ENCODE data around the gene SCLT1. TPM values are rescaled to one million over a fixed set of nuclear protein-coding genes. Genes with fewer than 3 reads are reported as not detected.

The SCLT1 gene
- total RNA-seq, 2 donors from 2014 or later, result 6.9 to 8.9 TPM

- TF ChIP-seq CTCF (IDR thresholded peaks at IDR 0.05), result no peak
- peaks cover 10% of the 10 kb centered on the region for H3K36me3 ChIP-seq
- H3K4me3 ChIP-seq, result no peak overlapping the region
- no peaks in the 10 kb centered on the region for H3K4me1 ChIP-seq
- no peaks in the 10 kb centered on the region for H3K9me3 ChIP-seq
- H3K27ac ChIP-seq, result no peak overlapping the region
- H3K27me3 ChIP-seq, result no peaks in the 10 kb centered on the region
- DNase-seq (ENCODE audit: low spot score), result no peak
Measured at GRCh38 chr4:128876200-128876599, 217.1 kb downstream of the SCLT1 start.

- Histone ChIP-seq H3K9me3 (no peaks in the 10 kb centered on the region), H3K27me3 (no peaks in the 10 kb centered on the region), H3K36me3 (peaks cover 49% of the 10 kb centered on the region), H3K4me3 (no peak overlapping the region), H3K4me1 (no peaks in the 10 kb centered on the region), H3K27ac (no peak overlapping the region)
- DNase-seq (ENCODE audit: low spot score), result no peak
- TF ChIP-seq CTCF (IDR thresholded peaks at IDR 0.05), result no peak
Measured at GRCh38 chr4:128871948-128872347, 221.4 kb downstream of the SCLT1 start.

- Histone ChIP-seq H3K4me3 (no peak overlapping the region), H3K9me3 (no peaks in the 10 kb centered on the region), H3K27ac (no peak overlapping the region), H3K36me3 (peaks cover 59% of the 10 kb centered on the region), H3K4me1 (no peaks in the 10 kb centered on the region), H3K27me3 (no peaks in the 10 kb centered on the region)
- no peak for DNase-seq (ENCODE audit: low spot score)
- no peak for TF ChIP-seq CTCF (IDR thresholded peaks at IDR 0.05)
Measured at GRCh38 chr4:128869776-128870509, 223.4 kb downstream of the SCLT1 start.

- DNase-seq (ENCODE audit: low spot score), result no peak
- no peak for TF ChIP-seq CTCF (IDR thresholded peaks at IDR 0.05)
- H3K27ac ChIP-seq, result no peak overlapping the region
- no peaks in the 10 kb centered on the region for H3K27me3 ChIP-seq
- H3K4me3 ChIP-seq, result no peak overlapping the region
- H3K4me1 ChIP-seq, result no peaks in the 10 kb centered on the region
- peaks cover 59% of the 10 kb centered on the region for H3K36me3 ChIP-seq
- no peaks in the 10 kb centered on the region for H3K9me3 ChIP-seq
Measured at GRCh38 chr4:128868758-128869157, 224.6 kb downstream of the SCLT1 start.

GRCh38 chr4:128866691-128867090, 226.6 kb downstream of the SCLT1 start:
- H3K27ac ChIP-seq, result no peak overlapping the region
- no peak for TF ChIP-seq CTCF (IDR thresholded peaks at IDR 0.05)
- H3K4me3 ChIP-seq, result no peak overlapping the region
- H3K9me3 ChIP-seq, result no peaks in the 10 kb centered on the region
- H3K27me3 ChIP-seq, result no peaks in the 10 kb centered on the region
- DNase-seq (ENCODE audit: low spot score), result no peak
- peaks cover 65% of the 10 kb centered on the region for H3K36me3 ChIP-seq
- peaks cover 0 to 12% of the 10 kb centered on the region in 2 donors for H3K4me1 ChIP-seq

GRCh38 chr4:128866269-128866668, 227.1 kb downstream of the SCLT1 start:
- DNase-seq (ENCODE audit: low spot score), result no peak
- H3K36me3 ChIP-seq, result peaks cover 65% of the 10 kb centered on the region

More at GRCh38 chr4:128866269-128866668, 227.1 kb downstream of the SCLT1 start:
- H3K4me1 ChIP-seq, result peaks cover 0 to 12% of the 10 kb centered on the region in 2 donors
- no peak overlapping the region for H3K27ac ChIP-seq
- H3K9me3 ChIP-seq, result no peaks in the 10 kb centered on the region
- no peaks in the 10 kb centered on the region for H3K27me3 ChIP-seq
- H3K4me3 ChIP-seq, result no peak overlapping the region
- TF ChIP-seq CTCF (IDR thresholded peaks at IDR 0.05), result no peak

Measured in right atrium auricular region (tissue), 2 donors.